ENCODE data around the gene GNPTAB.

DNA sequence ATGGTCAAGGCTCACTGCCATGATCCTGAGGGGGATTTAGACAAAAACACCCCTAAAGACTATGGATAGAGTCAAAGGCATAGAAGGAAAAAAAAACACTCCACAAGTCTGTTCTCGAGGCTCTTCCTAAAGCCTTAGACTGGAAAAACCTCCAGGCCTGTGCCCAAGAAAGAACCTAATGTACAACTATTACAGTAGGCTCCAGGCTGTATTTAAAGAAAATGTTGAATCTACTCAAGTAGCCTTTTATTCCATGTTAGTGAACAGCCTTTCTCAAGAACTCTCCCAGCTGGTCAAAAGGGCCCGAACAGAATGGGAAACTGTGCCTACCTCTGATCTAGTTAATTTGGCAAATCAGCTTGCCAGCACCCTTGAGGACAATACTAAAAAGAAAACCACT, 28.3 kb downstream of the GNPTAB start:
- TF ChIP-seq POLR2A (IDR thresholded peaks at IDR 0.05): no peak
- TF ChIP-seq, protein P1, sequence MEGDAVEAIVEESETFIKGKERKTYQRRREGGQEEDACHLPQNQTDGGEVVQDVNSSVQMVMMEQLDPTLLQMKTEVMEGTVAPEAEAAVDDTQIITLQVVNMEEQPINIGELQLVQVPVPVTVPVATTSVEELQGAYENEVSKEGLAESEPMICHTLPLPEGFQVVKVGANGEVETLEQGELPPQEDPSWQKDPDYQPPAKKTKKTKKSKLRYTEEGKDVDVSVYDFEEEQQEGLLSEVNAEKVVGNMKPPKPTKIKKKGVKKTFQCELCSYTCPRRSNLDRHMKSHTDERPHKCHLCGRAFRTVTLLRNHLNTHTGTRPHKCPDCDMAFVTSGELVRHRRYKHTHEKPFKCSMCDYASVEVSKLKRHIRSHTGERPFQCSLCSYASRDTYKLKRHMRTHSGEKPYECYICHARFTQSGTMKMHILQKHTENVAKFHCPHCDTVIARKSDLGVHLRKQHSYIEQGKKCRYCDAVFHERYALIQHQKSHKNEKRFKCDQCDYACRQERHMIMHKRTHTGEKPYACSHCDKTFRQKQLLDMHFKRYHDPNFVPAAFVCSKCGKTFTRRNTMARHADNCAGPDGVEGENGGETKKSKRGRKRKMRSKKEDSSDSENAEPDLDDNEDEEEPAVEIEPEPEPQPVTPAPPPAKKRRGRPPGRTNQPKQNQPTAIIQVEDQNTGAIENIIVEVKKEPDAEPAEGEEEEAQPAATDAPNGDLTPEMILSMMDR (IDR thresholded peaks at IDR 0.05): no peak
- TF ChIP-seq POLR2AphosphoS5 (IDR thresholded peaks at IDR 0.05): no peak

Measured in sigmoid colon (tissue), 4 donors.